HTERT RPE-1 (cell line): Measurements from ENCODE around the gene ZNF576.
"Not testable (repeated sequence)": the region's sequence is repeated elsewhere in the genome, so short reads cannot be mapped to it uniquely, and the experiment has no call there.

Source experiments
- in situ Hi-C: fragments of 300-500 bp; cut with MboI; formaldehyde crosslinking; loops from 4 replicates; pipeline ENCODE4 v1.14.3; 2020; ENCODE audit warnings: low sequenced_read_pairs

ZNF576 gene, protein sequence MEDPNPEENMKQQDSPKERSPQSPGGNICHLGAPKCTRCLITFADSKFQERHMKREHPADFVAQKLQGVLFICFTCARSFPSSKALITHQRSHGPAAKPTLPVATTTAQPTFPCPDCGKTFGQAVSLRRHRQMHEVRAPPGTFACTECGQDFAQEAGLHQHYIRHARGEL

GRCh38 chr19:43595999-43596841, at the start of gene ZNF576, which contains the start of gene IRGQ:
ZNF576 (plus strand) TSS chr19:43596595; CDS start chr19:43597109, 514 bp downstream.
IRGQ (minus strand) TSS chr19:43596134; CDS start chr19:43595338, 796 bp downstream.
- in situ Hi-C loops, result no loop called here

- in situ Hi-C loops, result not testable (repeated sequence)
Observed at GRCh38 chr19:43547926-43548325, 48.5 kb upstream of the ZNF576 start.

DNA sequence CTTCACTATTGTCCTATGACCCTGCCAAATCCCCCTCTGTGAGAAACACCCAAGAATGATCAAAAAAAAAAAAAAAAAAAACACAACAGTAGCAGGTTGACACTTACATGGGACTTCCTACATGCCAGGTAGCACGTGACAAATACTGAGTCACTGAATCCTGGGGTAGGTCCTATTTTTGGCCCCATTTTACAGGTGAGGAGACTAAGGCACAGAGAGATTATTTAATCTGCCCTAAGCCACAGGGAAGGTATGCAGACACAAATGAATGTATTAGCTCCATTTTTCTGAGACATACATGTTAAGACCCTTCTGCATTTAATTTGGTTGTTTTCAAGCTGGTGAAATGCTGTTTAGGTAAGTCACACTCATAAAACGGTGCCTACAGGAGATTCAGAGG, 47.7 kb upstream of the ZNF576 start:
- in situ Hi-C loops, result no loop called here

- in situ Hi-C loops, result no loop called here
Observed at GRCh38 chr19:43551399-43552197, 44.8 kb upstream of the ZNF576 start.

DNA sequence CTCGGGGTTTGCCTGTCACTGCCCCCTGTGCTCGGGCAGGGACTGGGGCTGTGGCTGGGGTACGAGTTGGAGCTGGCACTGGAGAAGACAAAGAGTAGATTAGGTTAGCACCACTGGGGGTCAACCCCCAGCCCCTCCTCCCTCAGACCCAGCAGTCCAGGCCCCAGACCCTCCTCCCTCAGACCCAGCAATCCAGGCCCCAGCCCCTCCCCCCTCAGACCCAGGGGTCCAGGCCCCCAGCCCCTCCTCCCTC, 44.3 kb upstream of the ZNF576 start:
- in situ Hi-C loops, result no loop called here

DNA sequence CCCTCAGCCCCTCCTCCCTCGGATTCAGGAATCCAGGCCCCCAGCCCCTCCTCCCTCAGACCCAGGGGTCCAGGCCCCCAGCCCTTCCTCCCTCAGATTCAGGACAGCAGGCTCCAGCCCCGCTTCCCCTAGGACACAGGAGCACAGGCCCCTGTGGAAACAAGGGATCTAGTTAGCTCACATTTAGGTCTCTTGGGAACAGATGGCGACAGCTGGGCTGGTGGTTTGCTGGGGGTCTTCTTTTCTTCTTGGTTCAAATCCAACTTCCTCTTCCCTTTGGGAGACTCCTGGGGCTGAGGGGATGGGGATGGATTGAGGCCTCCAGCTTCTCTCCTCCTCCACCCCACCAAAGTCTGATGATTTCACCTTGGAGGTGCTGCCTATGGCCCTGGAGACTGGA, 43.8 kb upstream of the ZNF576 start:
- in situ Hi-C loops, result no loop called here

- in situ Hi-C loops, result no loop called here
Observed at GRCh38 chr19:43553656-43554055, 42.7 kb upstream of the ZNF576 start.

- in situ Hi-C loops, result no loop called here
Observed at GRCh38 chr19:43554317-43554895, 42.0 kb upstream of the ZNF576 start.

DNA sequence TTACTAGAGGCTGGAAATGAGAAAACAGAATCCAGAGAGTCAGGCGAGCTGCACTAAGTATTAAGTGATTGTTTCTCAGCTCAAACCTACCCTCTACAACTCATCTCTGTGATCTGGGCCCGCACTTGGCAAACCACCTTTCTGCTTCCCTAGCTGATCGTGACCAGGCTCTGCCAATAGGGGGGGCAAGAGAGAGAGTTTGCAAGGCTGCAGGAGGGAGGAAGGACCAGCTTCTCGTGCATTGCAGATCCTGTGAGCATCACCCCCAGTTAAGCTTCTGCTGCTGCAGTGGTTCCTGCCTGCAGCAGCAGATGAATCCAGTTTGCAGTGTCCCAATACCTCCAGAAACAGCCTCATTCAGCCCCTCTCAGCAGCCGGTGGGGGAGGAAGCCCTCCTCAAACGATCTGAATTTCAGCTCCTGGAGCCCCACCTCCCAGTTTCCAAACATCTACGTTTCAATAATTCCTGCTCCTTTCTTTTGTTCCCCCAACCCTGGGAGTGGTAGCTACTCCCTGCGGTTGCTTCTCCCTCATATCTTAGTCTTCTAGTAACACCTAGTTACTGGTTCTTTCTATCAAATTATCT, 41.1 kb upstream of the ZNF576 start:
- in situ Hi-C loops, result no loop called here

GRCh38 chr19:43560687-43561086, 35.7 kb upstream of the ZNF576 start:
- in situ Hi-C loops, result no loop called here

DNA sequence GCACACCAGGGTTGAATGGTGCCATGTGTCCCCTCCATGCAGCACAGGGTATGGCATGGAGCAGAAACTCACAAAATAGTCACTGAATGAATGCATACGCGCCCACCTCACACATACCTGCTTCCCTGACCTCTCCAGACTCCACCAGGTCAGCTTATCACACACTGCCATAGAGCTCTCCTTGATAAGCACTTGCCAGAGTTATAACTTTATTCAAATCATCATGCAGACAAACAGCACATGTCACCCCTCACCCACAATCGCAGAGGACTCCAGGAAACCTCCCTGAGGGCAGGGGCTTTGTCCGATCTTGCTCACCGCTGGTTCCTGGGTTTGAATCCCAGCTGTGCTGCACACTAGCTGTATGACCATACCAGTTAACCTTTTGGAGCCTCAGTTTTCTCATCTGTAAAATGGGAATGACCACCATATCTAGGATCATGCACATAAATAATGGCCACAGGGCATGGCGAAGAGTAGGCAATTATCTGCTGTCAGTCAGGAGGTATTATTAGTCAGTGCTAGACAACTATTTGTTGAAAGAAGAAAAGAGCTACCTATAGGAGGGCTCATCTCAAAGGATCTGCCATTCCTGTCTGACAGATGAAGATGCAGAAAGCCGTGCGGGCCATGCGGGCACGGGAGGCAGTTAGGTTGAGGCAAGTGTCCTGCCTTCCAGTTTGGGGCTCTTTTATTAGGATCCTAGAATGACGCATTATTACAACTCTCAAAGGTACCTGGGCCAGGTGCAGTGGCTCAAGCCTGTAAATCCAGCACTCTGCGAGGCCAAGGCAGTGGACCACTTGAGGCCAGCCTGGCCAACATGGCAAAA, 35.0 kb upstream of the ZNF576 start:
- in situ Hi-C loops, result no loop called here

GRCh38 chr19:43562226-43562697, 34.1 kb upstream of the ZNF576 start:
- in situ Hi-C loops, result no loop called here

DNA sequence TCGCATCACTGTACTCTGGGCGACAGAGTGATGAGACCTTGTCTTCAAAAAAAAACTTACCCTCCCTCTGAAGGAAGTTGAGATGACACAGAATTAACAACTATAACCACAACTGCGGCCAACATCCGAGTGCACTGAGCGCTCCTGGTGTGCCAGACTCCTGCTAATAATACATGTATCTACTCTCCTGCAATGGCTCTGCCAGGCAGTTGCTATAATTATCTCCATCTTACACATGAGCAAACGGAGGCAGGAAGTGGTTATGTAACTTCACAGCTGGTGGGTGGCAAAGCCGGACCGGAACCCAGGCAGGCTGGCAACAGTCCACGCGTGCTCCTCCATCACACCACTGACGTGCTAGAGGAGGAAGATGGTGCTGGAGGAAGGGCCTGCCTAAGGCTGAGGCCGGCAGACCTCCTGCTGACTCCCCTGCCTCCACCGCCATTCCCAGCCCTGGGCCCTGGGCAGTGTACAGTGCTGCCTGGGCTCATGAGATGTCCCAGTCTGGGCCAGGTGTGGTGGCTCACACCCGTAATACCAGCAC, 33.6 kb upstream of the ZNF576 start:
- in situ Hi-C loops, result no loop called here

DNA sequence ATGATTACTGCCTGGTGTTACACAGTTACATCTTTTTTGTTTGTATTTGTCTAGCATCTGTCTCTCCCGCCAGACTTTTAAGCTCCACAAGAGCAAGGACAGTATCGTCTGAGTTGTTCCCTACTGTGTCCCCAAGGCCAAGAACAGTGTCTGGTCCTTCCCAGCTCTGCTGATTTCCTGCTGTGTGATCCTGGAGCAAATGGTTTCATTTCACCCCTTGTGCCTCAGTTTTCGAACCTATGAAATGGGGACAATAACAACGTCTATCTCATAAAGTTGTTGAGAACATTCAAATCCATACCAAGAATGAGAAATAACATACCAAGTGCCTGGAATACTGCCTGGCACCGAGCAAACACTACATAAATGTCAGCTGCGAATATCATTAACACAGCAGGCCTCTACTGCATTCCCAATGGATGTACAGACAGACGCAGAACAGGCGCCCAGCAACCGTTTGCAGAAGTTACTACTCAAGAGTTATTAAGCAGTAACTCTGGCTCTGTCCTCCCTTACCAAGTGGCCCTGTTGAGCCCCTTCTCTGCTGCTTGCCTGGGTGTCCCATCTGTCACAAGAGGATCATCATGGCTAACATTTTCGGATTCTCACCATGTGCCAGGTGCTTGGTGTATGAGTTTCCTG, 32.5 kb upstream of the ZNF576 start:
- in situ Hi-C loops, result no loop called here

DNA sequence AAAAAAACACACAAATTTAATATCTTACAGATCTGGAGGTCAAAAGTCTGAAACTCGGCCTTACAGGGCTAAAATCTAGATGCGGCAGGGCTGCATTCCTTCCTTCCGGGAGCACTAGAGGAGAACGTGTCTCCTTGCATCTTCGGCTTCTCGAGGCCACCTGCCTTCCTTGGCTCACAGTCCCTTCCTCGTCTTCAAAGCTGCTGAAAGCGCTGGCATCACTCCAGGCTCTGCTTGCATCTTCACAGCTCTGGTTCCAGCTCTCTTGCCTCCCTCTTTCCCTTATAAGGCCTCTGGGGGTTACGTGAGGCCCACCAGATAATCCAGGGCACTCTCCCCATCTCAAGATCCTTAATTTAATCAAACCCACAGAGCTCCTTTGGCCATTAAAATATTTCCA, 31.6 kb upstream of the ZNF576 start:
- in situ Hi-C loops, result no loop called here

DNA sequence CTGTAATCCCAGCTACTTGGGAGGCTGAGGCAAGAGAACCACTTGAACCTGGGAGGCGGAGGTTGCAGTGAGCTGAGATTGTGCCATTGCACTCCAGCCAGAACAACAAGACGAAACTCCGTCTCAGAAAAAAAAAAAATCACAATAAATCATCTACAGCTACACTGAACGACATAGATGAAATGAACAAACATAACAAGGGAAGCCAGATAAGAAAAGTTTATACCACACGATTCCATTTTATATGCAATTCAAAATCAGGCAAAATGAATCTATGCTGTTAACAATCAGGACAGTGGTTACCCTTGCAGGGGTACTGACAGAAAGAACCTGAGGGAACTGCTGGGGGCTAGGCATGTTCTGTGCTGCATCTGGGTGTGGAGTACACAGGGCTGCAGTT, 26.7 kb upstream of the ZNF576 start:
- in situ Hi-C loops, result no loop called here

- in situ Hi-C loops, result no loop called here
Observed at GRCh38 chr19:43570174-43570791, 26.1 kb upstream of the ZNF576 start.

- in situ Hi-C loops, result no loop called here
Observed at GRCh38 chr19:43572171-43572588, 24.2 kb upstream of the ZNF576 start.
